ENCODE data around the gene RDH13. TPM values are rescaled to one million over a fixed set of nuclear protein-coding genes. Genes with fewer than 3 reads are reported as not detected.
"Not testable (repeated sequence)": the region's sequence is repeated elsewhere in the genome, so short reads cannot be mapped to it uniquely, and the experiment has no call there.

RDH13 gene
- total and polyA plus RNA-seq, 2 of the 8 experiments (the other 6 are each of a cell fraction or from before 2014, with no cell fraction given), result 15.9 to 31.5 TPM

DNA sequence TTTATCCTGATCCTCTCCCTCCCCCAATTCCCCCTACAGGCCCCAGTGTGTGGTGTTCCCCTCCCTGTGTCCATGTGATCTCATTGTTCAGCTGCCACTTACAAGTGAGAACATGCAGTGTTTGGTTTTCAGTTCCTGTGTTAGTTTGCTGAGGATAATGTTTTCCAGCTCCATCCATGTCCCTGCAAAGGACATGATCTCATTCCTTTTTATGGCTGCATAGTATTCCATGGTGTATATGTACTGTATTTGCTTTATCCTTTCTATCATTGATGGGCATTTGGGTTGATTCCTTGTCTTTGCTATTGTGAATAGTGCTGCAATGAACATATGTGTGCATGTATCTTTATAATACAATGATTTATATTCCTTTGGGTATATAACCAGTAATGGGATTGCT is 42.6 kb downstream of the RDH13 start:
- H2AK5ac ChIP-seq (ENCODE audit: low read depth, low read length); H3K23me2 ChIP-seq (ENCODE audit: low read depth, low read length); DNase-seq (ENCODE audit: low read depth in 1 of 2, low spot score in 2 of 2); H3K14ac ChIP-seq (ENCODE audit: insufficient read length); H2BK12ac ChIP-seq (ENCODE audit: low read depth, low read length); H4K20me1 ChIP-seq (replicated peaks in 1 of 2; ENCODE audit: control insufficient read depth in 1 of 2, insufficient read depth in 2 of 2, low read length in 2 of 2); H3K9ac ChIP-seq (replicated peaks in 1 of 4; ENCODE audit: extremely low read depth in 1 of 4, low read depth in 3 of 4, low read length in 3 of 4); H3K27me3 ChIP-seq (replicated peaks in 1 of 4; ENCODE audit: control insufficient read depth in 3 of 4, extremely low read depth in 1 of 4, insufficient read depth in 3 of 4, low read length in 3 of 4); H3K79me1 ChIP-seq (ENCODE audit: low read depth, low read length); H4K5ac ChIP-seq (ENCODE audit: insufficient read length, low read depth, low read length); H2BK120ac ChIP-seq (replicated peaks; ENCODE audit: low read depth, low read length); H3K23ac ChIP-seq (ENCODE audit: insufficient read length); H2BK5ac ChIP-seq (ENCODE audit: low read depth, low read length); H3K4me2 ChIP-seq (ENCODE audit: insufficient read depth in 1 of 2, low read depth in 2 of 2, low read length in 2 of 2); H3K27ac ChIP-seq (ENCODE audit: low read depth, low read length); H3K4me3 ChIP-seq (ENCODE audit: extremely low read depth in 1 of 4, insufficient read depth in 2 of 4, low read depth in 3 of 4, low read length in 4 of 4); H3K4ac ChIP-seq (replicated peaks; ENCODE audit: insufficient read length, low read depth, low read length); H2BK15ac ChIP-seq (ENCODE audit: low read length); H3K36me3 ChIP-seq (ENCODE audit: control insufficient read depth in 2 of 4, insufficient read depth in 4 of 4, low read length in 3 of 4); H4K91ac ChIP-seq (replicated peaks; ENCODE audit: insufficient read length, low read length); FAIRE-seq; H3K56ac ChIP-seq (replicated peaks; ENCODE audit: insufficient read length, low read depth, low read length); H3K9me3 ChIP-seq (ENCODE audit: insufficient read depth in 2 of 2, low read depth in 1 of 2, low read length in 1 of 2); H3K18ac ChIP-seq (ENCODE audit: extremely low read depth, low read length); H3K4me1 ChIP-seq (replicated peaks in 1 of 4; ENCODE audit: control insufficient read depth in 3 of 4, insufficient read depth in 4 of 4, low read length in 3 of 4); H2BK20ac ChIP-seq (ENCODE audit: low read length); H4K8ac ChIP-seq (ENCODE audit: extremely low read depth, insufficient read depth, low read length); H2AFZ ChIP-seq (ENCODE audit: low read length): not testable (repeated sequence)
- peaks cover 0 to 24% of the 10 kb centered on the region in 2 experiments; a peak in 1 of 4 replicates for H3K79me2 ChIP-seq (ENCODE audit: control insufficient read depth in 1 of 2, insufficient read depth in 2 of 2, low read length in 2 of 2)
- ChIA-PET POLR2A (ENCODE audit: partially characterized antibody) (interaction anchor here (0.9 to 2.0 kb wide), 3 partner anchors 8 to 13 kb away, joined by 3 to 5 read pairs (median 5); no protein-coding TSS in a partner anchor), CTCF (ENCODE audit: partially characterized antibody) (interaction anchor here (0.7 to 1.1 kb wide), 2 partner anchors 79 to 120 kb away, joined by 3 read pairs; no protein-coding TSS in a partner anchor)
